DMS 273 treated with DMSO at 0.1 percent for 48 hours (cell line): ENCODE measurements around the gene TP63.
"Not testable (repeated sequence)": the region's sequence is repeated elsewhere in the genome, so short reads cannot be mapped to it uniquely, and the experiment has no call there.

Experiments used
- DNase-seq: peaks from one replicate; lab custom pipeline; 2025; lab: John Stamatoyannopoulos, UW

TP63 gene

GRCh38 chr3:189631373-189631408 is at the start of gene TP63:
TP63 (plus strand) TSS chr3:189631389; CDS start chr3:189631516, 127 bp downstream.
- DNase-seq, result no peak

GRCh38 chr3:189582179-189582578 is 49.0 kb upstream of the TP63 start:
- DNase-seq, result no peak

GRCh38 chr3:189584645-189585044 is 46.5 kb upstream of the TP63 start:
- no peak for DNase-seq

DNA sequence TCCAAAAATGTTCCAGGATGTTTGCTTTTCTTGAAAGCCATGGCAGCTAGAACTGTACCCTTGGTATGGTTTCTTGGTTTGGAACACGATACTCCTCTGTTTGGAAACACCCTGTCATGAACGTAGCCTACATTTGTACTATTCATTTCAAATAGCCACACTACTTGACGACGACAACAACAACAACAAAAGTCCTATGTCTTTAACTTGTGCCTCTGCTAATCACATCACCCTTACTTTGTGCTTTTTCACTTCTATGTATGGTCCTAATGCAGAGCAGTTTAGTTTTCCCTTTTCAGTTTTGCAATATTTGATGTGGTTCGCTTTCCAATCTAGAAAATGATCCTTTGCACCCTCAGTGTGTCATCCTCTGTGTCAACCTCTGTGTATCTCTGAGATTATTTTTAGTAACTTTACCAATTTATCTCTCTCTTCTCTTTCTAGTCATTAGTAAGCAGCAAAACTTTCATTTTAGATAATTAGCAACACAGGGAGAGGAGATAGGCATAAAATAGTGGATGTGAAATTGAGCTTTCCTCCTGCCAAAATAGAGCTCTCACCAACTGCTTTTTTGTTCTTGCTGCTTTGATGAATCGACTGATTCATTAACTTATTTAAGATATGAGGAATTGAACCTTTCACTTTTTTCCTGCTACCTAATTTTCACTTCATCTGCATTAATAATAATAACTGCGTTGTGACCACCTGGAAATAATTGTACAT is 44.1 kb upstream of the TP63 start:
- no peak for DNase-seq

DNA sequence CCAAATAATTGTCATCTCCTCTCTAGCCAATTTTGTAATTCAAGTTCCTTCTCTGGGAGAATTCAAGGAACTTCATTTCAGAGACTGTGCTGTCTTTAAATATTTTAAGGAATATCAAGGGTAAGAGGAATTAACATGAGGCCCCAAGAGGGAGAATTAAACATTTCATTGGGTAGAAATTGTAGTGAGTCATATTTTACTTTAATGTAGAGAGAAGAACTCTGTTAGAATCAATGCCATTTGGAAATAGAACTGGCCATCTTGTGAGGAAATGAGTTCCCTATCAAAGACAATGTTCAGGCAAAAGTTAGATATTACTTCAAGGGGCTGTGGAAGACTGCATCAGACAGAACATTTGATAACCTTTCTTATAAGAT is 43.5 kb upstream of the TP63 start:
- no peak for DNase-seq

- DNase-seq, result no peak
Measured at GRCh38 chr3:189588070-189588469, 43.1 kb upstream of the TP63 start.

- DNase-seq, result no peak
Measured at GRCh38 chr3:189588475-189589178, 42.6 kb upstream of the TP63 start.

DNA sequence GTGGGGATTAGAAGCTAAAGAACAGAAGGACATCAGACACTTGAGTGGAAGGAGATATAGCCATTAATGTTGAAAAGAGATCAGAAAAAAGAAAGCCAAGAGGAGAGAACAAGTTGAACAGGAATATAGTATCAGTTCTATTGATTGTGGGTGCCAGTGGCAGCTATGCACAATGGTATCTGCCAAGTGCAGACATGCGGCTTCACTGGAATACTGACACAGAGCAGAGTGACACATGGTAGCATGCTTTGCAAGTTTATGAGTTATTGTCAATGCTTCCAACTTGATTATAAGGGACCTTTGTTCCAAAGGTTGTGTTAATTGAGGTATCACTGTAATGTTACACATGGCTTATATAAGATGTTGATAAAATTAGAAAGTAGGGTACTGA is 42.0 kb upstream of the TP63 start:
- no peak for DNase-seq

GRCh38 chr3:189590223-189590622 is 41.0 kb upstream of the TP63 start:
- DNase-seq, result no peak

- DNase-seq, result no peak
Measured at GRCh38 chr3:189593581-189593980, 37.6 kb upstream of the TP63 start.

DNA sequence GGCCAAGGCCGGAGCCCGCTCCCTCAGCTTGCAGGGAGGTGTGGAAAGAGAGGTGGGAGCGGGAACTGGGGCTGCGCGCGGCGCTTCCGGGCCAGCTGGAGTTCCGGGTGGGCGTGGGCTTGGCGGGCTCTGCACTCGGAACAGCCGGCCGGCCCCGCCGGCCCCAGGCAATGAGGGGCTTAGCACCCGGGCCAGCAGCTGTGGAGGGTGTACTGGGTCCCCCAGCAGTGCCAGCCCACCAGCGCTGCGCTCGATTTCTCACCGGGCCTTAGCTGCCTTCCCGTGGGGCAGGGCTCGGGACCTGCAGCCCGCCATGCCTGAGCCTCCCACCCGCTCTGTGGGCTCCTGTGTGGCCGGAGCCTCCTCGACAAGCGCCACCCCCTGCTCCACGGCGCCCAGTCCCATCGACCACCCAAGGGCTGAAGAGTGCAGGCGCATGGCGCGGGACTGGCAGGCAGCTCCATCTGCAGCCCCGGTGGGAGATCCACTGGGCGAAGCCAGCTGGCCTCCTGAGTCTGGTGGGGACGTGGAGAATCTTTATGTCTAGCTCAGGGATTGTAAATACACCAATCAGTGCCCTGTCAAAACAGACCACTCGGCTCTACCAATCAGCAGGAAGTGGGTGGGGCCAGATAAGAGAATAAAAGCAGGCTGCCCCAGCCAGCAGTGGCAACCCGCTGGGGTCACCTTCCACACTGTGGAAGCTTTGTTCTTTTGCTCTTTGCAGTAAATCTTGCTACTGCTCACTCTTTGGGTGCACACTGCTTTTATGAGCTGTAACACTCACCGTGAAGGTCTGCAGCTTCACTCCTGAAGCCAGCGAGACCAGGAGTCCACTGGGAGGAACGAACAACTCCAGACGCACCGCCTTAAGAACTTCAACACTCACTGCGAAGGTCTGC is 34.9 kb upstream of the TP63 start:
- DNase-seq, result not testable (repeated sequence)

DNA sequence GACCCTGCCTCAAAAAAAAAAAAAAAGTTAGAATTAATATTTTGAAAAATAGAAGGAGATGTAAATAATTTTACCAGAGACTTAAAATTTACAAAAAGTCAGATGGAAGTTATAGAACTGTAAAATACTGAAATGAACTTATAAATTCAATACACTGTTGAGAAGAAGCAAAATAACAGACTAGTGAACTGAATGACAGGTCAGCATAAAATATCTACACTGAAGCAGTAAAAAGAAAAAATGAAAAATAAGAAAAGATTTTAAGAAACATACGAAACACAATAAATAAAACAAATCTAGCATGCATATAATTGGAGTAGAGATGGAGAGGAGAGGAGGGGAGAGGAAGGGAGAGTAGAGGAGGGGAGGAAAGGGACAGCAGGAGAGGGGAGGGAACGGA is 33.3 kb upstream of the TP63 start:
- no peak for DNase-seq

- DNase-seq, result no peak
Measured at GRCh38 chr3:189598530-189599225, 32.5 kb upstream of the TP63 start.

DNA sequence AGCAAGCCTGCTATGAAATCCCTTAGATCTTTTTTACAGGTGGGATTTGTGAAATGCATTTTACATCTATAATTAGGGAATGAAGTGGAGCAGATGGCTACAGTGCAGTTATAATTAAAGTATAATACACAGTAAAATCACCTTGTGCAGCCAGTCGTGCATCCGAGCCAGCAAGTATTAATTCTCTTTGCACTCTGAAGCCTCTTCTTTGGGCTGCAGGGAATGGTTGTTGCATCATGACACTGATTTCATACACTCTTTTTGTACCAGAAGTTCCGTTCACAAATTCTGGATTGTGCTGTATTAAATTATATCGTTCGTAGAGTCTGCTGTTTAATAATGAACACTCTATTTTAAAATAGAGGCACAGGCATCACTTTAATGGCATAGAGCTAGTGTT is 28.7 kb upstream of the TP63 start:
- DNase-seq, result no peak

DNA sequence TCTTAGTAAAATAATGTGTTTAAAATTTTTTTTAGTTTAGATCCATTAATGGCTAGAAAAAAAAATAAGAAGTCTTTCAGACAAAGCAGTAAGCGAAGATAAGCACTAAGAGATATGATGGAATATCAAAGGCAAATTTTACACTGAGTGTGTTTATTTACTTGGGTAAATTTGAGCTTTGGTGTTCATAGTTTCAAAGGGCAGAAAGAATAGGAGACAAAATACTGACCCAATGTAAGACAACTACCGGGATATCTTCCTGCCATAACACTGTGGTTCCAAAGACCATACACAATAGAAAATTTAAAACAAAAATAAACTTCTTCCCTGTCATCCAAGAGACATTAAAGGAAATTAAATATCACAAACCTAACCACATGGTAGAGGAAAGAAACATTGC is 25.5 kb upstream of the TP63 start:
- no peak for DNase-seq

DNA sequence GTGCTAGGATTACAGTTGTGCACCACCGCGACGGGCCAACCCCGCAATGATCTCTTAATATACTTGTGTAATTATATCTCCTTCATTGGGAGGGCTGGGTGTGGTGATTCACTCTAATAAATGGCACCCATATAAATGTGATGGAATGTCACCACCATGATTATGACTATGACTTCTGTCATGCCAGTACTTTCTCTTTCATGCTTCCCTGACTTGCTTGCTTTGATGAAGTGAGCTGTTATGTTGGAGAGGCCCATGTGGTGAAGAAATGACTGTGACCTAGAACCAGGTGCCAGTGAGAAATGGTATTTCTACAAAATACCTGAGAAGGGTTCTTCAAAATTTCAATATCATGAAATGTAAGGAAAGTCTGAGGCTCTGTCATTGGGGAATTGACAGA is 24.4 kb upstream of the TP63 start:
- no peak for DNase-seq

DNA sequence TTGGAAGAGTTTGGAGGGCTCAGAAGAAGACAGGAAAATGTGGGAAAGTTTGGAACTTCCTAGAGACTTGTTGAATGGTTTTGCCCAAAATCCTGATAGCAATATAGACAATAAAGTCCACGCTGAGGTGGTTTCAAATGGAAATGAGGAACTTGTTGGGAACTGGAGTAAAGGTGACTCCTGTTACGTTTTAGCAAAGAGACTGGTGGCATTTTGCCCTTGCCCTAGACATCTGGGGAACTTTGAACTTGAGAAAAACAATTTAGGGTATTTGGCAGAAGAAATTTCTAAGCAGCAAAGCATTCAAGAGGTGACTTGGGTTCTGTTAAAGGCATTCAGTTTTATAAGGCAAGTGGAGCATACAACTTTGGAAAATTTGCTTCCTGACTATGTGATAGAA is 18.5 kb upstream of the TP63 start:
- not testable (repeated sequence) for DNase-seq

DNA sequence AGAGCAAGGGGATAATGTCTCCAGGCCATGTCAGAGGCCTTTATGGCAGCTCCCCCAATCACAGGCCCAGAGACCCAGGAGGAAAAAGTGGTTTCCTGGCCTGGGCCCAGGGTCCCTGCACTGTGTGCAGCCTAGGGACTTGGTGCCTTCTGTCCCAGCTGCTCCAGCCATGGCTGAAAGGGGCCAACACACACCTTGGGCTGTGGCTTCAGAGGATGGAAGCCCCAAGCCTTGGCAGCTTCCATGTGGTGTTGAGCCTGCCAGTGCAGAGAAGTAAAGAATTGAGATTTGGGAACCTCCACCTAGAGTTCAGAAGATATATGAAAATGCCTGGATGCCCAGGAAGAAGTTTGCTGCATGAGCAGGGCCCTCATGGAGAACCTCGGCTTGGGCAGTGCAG is 18.1 kb upstream of the TP63 start:
- no peak for DNase-seq

DNA sequence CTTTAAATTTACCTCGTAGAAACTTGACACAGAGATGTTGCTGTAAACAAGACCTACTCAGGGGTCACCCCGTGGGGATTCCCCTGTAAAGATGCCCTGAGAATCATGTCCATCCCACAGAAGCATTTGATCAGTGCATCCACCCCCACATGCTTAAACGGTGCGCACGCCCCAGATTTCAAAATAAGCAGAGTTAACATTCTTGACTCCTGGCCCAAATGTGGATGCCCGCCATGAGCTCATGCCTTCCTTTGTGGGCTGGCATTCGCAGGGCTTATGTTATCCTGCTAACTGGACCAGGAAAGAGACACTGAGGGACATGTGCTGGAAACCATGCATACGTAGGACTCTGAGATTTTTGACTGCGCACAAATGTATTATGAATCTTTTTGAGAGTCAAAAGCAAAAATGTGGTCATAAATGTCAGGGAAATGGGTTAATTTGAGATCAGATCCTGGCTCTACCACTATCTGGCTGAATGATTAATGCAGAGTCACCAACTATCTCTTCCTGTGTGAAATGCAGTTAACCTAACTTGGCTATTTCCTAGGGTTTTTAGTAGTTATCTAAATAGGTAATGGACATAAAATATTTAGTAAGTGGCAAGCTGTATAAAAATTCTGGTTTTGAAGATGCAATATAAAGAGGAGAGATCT is 9.1 kb upstream of the TP63 start:
- DNase-seq, result no peak

GRCh38 chr3:189622629-189623028 is 8.6 kb upstream of the TP63 start:
- DNase-seq, result no peak

- DNase-seq, result no peak
Measured at GRCh38 chr3:189624130-189624529, 7.1 kb upstream of the TP63 start.

DNA sequence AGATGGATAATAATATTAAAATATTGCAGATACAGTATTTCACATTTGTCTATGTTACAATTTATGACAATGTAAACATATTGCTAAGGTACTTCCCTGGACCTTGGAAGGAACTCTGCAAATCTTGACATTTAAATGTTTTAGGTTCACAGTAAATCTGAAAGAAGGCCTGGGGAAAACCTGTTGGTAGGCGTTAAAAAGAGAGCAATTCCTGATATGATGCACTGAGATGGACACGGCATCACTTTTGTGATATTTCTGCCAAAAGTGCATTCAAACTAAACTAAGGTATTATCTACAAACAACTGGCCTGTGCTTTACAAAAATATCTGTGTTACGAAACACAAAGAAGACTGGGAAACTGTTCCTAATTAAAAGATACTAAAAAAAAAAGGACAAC is 6.1 kb upstream of the TP63 start:
- DNase-seq, result no peak
